SKM-1 (cell line): ENCODE results near the gene PABPN1L.

Experiments
- DNase-seq: peaks from one replicate; lab custom pipeline; 2025; ENCODE audit not compliant: unreplicated experiment; lab: John Stamatoyannopoulos, UW

PABPN1L gene

DNA sequence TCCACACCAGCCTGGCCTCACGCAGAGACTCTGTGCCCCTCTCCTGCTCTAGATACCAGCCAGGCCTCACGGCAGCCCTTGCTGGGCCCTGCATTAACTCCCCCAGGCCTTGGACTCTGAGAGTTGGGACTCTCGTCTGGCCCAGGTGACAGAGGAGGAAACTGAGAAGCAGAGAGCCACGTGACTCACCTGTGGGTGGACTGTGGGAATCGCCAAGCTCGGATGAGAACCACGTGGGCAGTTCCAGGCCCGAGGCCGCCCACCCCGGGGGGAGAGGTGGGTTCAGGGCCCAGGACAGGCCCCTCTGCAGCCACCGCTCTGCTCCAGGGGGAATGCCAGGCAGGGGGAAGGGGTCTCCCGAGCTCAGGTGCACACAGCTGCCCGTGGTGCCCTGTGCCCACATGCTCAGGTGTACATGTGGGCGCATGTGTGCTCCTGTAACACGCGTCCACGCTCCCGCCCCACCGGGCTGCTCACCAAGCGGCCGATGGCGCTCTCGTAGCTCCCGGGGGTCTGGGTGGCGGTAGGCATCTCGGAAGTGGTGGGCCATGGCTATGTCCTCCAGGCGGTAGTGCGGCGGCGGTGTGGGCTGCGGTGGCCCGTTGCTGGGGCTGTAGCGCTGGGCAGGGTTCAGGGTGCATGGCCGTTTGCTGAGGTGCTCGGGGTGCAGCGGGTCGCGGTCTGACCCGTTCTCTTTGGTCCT is 18.3 kb upstream of the PABPN1L start:
- DNase-seq = no peak

DNA sequence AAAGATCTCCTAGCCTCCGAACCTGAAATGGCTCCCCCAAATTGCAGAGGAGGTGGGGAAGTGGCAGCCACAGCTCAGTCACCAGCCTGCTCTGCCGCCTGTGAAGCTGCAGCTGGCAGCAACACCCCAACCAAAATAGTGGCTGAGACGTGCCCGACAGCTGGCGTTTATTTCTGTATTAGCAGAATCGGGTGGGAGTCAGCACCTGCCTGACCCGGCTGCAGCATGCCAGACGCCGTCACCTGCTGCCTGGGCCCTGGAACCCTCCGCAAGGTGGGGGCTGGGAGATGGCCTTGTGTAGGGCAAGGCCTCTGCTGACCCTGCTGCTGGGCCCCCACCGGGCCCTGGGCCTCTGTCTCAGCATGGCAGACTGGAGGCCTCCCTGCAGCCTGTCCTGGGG is 17.5 kb upstream of the PABPN1L start:
- DNase-seq = no peak

DNA sequence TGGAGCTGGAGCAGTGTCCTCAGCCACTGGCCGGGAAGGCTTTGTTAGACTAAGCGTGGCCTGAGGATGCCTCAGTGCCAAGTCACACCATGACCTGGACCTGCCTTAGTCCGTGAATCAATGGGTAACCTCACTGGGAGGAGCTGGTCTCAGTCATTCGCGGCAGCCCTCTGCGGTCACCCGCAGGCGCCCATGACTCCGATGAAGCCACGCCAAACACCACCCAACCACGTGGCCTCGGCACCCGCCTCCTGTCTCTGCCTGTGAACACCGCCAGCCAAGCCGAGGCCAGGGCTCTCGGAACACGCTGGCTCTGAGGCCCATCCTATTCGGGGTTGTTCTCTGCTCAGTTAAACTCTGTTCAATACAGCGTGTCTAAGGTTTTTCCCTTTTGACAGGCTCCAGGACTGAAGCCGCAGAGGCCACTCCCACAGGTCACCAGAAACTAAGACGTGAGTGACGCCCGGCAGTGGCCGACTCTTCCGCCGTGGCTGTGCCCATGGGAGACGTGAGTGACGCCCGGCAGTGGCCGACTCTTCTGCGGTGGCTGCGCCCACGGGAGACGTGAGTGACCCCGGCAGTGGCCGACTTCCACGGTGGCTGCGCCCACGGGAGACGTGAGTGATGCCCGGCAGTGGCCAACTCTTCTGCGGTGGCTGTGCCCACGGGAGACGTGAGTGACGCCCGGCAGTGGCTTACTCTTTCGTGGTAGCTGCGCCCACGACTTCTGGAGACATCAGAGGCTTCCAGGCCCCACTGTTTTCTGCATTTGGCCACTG is 16.8 kb upstream of the PABPN1L start:
- DNase-seq = no peak

DNA sequence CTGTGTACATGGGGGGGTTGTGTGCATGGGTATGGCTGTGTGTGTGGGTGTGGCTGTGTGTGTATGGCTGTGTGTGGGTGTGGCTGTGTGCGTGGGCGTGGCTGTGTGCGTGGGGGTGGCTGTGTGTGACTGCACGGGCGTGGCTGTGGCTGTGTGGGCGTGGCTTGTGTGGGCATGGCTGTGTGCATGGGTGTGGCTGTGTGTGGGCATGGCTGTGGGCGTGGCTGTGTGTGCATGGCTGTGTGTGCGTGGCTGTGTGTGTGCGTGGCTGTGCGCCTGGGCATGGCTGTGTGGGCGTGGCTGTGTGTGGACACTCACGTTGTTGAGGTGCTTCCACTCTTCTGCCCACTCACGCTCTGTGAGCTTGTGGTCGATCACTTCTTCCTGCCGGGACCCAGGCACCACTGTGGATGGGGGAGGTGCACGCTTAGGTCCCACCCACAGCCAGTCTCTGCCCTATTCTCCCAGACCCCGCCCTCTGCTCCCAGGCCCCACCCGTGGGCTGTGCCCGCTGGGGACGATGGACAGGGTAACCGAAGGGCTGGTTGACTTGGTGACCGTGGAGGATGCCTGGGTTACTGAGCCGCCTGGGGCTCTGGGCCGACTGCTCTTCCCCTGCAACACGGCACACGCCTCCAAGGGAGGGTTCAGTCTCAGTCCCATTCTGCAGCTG is 16.0 kb upstream of the PABPN1L start:
- no peak for DNase-seq

DNA sequence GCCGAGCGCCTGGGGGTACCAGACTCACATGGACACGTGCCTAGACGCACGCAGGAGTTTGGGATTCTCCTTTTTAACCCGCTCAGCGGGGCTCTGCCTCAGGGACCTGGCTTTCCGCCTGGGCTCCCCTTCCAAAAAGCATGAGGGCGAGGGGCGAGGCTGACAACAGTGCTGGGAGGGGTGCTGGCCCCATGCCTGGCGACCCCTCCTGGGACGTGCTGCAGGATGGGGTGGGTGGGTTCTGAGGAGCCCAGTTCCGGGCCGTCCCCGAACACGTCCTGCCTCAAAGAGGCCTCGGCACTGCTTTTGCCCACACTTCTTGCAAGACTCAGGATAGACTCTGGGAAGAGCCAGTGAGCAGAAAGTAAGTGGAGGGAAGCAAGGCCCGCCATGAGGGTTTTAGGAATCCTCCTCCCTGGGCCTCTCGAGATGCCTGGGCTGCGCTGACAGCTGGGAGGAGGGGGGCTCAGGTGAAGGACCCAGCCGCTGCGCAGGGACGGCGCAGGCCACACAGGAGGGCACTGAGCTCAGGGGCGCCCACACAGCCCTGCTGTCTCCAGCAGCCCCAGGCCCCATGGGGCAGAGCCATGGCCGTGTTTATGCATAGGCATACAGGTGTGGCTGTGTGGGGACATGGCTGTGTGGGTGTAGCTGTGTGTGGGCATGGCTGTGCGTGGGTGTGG is 15.4 kb upstream of the PABPN1L start:
- no peak for DNase-seq

DNA sequence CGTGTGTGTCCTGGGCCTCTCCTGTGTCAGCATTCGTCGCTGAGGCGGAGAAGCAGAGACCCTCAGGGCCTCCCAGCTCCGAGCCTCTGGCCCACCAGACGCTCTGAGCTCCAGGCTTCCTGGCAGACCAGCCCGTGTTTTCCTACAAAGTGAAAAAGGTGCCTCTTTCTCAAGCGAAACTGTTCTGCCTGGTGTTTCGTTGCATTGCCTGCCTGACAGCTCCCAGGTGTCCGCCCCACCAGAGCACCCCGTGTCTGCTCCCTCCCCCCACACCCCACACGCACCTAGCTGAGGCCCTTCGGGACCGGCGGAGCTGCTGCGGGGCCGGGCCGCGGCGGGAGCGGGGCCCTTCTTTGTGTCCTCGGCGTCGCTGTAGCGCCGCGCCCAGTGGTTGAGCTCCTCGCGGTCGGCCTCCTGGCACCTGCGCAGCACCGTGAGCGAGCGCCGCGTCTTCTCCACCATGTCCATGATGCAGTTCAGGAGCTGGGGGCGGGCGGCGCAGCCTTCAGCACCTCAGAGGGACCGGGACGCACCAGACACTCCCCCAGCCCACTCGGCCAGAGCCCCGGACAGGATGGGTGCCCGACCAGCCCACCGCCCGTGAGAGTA is 14.7 kb upstream of the PABPN1L start:
- DNase-seq = no peak

DNA sequence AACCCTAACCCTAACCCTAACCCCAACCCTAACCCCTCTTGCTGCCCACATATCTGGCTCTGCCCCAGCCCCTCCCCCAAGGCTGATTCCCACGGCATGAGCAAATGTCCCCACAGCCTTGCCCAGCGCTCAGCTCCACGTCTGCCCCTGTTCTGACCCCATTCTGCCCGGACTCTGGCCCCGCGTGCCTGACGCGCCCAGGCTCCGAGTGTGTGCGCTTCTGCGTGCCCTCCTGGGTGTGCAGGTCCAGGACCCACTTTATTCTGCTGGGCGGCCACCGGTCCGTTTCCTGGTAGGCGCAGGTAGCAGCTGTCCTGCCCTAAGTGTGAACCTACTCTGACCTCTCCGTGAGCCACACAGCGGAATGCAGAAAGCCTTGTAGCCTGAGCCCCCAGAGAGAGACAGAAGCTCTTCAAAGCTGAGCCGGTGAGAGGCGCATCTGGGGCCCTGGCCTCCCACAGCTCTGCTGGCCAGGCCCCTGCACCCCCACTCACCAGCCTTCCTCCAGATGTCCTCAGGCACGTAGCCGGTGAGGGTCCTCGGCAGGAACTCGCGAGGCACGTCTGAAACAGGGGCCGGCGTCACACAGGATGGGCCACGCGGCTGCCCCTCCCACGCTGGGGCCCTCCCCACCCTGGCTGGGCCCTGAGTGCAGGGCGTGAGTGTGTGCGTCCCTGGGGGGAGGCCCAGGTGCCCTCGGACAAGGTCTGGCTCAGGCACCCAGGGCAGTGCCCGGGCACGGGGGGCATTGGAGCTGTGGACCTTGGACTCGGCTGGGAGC is 14.0 kb upstream of the PABPN1L start:
- DNase-seq = no peak

DNA sequence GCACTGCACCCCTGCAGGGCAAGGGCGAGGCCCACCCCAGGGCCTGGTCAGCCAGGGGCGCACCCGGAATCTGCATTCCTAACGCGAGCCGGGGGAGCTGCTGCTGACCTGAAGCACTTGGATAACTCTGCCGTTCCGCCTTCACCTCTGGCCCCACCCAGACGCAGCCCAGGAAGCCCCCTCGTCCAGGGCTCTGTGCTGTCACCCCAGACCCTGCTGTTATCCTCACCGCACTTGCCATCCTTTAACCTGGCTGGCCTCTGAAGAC is 13.3 kb upstream of the PABPN1L start:
- no peak for DNase-seq

DNA sequence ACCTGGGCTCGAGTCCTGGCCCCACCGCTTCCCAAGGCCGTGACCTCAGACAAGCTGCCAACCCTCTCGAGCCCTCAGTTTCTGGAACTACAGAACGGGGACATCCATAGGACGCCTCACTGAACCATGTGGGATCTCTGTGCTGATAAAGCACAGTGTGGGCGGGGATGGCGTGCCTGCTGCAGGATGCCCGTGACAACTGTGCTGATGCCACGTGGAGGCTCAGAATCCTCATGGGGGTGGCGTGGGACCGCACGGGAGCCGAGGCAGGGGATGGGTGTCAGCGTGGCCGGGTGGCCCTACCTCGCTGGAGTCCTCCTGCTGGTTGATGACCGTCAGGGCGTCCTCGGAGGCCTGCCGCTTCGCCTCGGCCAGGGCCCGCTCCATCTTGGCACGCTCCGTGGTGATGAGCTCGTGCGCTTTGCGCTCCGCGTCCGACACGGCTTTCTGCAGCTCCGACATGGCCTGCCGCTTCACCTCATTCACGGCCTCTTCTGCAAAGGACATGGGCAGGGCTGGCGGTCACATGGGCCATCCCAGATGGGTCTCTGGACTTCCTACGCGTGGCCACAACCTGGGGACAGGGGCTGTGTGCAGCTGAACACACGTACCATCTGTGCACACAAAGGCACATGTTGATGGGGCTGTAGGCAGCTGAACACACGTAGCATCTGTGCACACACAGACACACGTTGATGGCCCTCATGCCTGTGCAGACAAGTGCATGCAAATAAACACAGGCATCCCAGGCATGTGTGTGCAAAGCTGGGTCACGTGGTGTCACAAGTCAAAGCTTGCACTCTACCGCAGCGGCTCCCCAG is 12.7 kb upstream of the PABPN1L start:
- no peak for DNase-seq

DNA sequence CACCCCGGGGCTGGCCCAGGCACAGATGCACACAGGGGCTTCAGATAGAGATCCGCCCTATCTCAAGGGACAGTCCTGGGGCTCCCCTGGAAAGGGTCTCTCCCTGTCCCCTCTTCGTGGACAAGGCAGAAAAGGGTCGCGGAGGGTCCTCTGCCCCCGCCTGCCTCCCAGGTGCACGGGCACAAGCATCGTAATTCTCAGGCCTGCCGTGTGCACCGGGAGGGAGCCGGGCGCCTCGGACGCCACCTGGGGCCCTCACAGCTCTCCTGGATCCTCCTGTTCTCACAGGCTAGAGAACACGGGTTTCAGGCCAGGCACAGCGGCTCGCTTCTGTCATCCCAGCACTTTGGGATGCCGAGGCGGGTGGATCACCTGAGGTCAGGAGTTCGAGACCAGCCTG is 11.9 kb upstream of the PABPN1L start:
- no peak for DNase-seq

DNA sequence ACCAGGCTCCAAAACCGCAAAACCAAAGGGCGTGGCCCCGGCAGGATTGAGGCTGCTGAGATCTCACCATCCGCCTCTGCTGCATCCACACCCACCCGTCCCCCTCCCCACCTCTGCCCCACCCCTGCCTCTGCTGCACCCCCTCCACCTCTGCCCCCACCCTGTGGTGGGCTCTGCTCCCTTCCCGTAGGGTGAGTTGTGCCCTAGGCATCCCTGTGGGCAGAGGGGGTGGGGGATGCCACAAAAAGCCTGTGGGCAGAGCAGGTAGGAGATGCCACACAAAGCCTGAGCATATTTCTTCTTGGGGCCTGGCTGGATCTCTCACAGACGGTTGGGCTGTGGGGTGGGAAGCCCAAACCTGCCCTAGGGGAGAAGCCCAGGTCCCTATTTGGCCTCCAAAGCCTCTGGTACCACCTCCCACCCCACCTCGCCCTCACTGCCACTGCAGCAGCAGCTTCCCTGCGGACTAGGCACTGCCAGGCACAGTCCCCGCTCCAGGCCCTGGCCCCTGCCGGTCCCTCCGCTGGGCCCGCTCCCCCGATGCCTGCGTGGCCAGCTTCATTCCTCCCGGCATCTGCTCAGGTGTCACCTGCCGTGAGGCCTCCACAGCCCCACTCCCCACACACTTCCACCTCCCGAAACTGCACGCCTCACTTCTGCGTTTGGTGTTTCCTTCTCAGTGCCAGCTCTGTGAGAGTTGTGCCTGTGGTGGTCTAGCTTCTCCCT is 11.3 kb upstream of the PABPN1L start:
- no peak for DNase-seq

DNA sequence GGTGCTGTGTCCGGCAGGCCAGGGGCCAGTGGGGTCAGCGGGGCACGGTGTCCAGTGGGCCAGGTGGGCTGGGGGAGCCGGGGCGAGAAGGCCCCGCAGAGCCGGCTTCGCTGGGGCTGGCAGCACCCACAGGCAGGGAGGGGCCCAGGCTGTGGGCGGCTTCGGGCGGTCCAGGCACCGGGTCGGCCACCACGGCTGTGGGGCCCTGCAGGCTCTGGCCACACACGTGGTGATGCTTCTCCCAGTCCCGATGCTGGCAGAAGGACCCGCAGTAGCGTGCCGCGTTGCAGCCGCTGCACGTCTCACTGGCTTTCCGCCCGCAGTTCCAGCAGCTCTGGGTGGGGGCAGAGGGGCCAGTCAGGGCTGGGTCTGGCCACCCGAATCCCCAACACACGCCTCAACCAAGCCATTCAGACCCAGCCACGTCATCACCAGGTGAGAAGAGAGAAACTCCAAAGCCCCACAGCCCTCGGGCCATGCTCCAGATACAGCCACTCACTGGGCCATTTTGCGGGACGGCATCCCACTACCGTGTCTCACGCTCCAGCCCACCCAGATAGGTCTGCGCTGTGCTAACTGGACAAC is 10.6 kb upstream of the PABPN1L start:
- no peak for DNase-seq

DNA sequence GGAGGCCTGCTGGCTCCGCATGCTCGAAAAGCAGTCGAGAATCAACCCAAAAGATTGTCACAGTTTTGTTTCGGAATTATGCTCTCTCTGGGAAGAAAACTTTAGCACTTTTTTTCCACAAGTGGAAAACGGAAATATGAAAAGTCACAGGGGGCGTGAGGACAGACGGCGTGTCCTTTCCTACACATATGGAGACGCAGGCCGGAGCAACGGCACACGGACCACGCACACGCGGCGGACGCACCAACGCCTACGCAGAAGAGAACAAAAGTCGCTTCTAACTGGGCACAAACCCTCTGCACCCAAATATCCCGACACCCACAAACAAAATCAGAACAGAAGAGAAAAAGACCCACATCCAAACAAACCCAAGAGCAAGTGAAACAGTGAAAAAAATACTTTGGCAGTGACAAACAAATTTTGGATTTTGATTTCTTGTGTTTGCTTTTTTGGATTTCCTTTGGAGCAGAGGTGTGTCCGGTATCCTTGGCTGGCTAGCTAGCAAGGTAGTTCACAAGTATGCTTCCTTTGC is 9.3 kb upstream of the PABPN1L start:
- no peak for DNase-seq

DNA sequence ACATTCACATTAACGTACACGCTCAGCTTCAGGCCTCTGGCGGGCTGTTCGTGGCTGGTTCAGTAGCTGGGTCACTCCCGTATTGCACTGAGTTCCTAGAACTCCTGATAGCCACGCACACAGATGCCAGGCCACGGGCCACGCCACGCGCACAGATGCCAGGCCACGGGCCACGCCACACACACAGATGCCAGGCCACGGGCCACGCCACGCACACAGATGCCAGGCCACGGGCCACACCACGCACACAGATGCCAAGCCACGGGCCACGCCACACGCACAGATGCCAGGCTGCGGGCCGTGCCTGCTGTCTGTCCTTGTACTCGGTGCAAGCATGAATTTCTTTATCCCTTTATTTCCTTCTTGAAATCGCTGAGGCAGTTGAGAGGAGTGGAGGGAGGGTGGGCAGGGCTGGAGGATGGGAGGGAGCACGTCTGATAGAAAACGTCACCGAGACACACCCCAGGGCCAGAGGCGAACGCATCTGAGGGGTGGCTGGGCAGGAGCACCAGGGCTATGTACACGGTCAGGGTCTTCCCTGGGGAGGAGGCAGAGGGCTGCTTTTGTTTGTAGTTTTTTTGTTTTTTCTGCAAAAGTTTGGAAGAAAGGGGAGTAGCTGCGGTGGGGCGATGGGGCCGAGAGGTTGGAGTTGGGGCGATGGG is 8.6 kb upstream of the PABPN1L start:
- DNase-seq = no peak

DNA sequence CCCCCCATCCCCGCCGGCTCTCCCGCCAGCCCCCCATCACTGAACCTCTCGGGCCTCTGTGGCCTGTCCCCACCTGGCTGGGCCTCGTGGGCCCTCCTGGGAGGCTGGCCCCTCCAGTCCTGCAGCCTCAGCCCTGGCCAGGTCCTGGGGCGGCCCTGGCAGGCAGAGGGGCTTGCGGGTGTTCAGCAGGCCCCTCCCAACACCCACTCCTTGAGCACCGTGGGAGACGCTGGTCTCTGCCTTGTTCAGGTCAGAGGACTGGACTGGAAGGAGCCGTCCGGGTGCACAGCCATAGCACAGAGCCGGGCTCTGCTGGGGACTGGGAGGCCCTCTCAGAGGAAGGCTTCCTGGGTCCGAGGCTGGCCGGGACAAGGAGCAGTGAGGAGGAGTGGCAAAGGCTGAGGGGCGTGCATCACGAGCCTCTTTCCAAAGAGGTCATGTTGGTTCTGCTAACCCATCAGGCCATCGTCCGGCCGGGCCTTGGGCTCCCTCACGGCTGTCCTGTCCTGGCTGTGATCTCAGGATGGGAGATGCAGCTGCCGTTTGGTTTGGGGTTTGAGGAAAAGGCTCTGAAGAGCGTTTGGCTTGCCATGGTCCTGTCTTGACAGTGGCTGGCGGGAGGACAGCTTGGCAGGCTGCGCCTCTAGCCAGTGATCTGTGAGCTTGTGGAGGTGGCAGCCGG is 6.3 kb upstream of the PABPN1L start:
- no peak for DNase-seq

DNA sequence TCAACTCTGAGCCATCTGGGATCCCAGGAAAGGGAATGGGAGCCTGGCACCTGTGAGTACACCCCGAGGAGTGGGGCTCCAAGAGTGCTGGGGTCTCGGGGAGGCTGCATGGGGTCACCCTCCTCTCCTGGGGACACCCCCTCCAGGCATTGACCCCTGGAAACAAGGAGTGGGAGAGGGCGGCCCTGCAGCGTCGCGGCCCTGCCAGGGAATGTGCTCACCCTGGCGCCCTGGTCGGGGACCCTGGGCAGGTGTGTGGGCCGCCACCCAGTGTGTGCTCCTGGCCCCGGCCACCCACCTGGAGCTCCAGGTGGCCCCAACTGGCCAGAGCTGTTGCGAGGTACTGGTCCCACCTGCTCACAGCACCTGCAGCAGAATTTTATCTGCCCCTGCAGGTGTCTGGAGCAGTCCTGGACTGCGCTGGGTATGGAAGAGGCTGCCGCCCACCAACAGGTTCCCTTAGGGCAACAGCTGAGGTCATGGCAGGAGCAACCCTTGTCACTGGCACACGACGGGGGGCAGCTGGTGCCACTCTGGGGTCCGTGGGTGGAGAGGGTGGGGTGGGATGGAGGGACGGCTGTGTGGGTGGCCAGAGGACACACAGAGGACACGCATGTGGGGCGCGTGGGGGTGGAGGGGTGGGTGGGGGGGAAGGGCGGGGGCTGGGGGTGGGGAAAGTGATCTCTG is 5.4 kb upstream of the PABPN1L start:
- DNase-seq = no peak

DNA sequence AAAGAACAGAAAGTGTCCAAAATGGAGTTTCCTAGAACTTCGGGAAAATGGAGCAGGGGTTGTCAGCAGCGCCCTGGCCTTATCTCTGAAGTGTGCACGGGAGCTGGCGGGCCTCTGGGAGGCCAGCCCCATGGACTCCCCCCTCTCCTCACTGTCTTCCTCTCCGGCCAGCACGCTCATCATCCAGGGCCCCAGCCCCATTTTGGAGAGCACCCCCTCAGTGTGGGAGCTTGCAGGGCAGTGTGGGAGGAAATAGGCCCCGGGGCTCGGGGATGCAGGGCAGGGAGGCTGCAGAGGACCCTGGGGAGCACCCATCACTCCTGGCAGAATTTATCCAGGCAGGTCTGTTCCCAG is 4.9 kb upstream of the PABPN1L start:
- DNase-seq = no peak
